HFF-Myc (cell line): ENCODE results near the gene EPDR1.

Source experiments
- DNase-seq: peaks from one replicate; pipeline ENCODE4 v3.0.0-alpha.2; 2011; ENCODE audit warnings: low read depth; ENCODE audit errors: extremely low read depth
- H3K4me3 ChIP-seq: replicated peaks from 2 replicates; pipeline ENCODE4 v1.5.1; 2011; ENCODE audit warnings: low read depth, mild to moderate bottlenecking, control low read depth, low read length
- TF ChIP-seq, protein P1 (sequence below): IDR thresholded peaks from 2 replicates; pipeline ENCODE4 v1.5.1; 2012; ENCODE audit warnings: mild to moderate bottlenecking, low read depth, low read length, control low read depth; ENCODE audit errors: missing control alignments

EPDR1 gene

DNA sequence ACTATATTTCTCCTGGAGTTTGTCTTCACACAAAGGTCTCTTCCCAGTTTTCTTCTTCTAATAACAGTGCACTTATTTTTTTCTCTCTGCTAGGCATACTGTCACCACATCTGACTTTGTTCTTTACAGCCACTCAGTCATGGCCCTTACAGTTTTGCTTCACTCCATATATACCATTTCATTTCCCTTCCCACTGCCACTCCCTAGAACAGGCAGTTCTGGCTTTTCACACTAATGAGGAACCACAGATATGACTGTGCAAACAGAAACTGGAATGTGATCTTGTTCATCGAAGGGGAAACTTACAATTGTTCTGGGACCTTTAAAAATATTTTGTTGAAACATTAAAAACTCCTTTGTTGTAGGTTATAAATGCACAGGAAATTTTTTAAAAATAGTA lies 67.3 kb downstream of the EPDR1 start:
- TF ChIP-seq, protein P1, sequence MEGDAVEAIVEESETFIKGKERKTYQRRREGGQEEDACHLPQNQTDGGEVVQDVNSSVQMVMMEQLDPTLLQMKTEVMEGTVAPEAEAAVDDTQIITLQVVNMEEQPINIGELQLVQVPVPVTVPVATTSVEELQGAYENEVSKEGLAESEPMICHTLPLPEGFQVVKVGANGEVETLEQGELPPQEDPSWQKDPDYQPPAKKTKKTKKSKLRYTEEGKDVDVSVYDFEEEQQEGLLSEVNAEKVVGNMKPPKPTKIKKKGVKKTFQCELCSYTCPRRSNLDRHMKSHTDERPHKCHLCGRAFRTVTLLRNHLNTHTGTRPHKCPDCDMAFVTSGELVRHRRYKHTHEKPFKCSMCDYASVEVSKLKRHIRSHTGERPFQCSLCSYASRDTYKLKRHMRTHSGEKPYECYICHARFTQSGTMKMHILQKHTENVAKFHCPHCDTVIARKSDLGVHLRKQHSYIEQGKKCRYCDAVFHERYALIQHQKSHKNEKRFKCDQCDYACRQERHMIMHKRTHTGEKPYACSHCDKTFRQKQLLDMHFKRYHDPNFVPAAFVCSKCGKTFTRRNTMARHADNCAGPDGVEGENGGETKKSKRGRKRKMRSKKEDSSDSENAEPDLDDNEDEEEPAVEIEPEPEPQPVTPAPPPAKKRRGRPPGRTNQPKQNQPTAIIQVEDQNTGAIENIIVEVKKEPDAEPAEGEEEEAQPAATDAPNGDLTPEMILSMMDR, result no peak
- DNase-seq, result no peak
- no peak overlapping the region for H3K4me3 ChIP-seq

DNA sequence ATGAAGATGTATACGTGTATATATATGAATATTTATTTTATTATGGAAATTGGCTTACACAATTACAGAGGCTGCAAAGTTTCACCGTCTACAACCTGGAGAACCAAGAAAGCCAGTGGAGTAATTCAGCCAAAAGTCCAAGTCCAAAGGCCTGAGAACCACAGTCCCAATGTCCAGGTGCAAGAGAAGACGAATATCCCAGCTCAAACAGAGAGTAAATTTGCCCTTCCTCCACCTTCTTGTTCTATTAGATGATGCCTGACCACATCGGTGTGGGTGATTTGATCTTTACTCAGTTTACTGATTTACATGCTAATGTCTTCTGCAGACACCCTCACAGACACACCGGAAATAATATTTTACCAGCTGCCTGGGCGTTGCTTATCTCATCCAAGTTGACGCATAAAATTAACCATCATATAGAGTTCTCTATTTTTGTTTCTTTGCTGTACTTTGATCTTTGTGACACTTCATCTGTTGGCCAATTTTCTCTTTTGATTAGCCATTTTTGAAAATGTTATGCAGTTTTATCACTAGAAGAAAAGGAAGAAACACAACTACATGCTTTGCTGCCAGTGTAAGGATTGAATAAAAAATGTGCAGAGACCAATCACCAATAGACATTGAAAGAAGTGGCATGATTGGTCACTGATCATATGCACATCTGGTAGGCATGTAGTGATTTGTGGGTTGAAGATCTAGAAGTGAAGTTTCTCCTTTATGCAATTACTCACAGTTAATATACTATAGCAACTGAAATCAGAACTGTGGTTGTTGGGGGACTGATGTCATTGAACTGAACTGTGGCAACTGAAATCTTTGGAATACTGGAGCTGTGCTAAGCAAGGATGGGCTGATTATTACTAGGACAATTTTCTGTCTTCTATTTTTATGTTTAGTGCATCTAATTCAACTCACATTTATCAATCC lies 68.5 kb downstream of the EPDR1 start:
- TF ChIP-seq, protein P1, result no peak
- no peak for DNase-seq
- no peak overlapping the region for H3K4me3 ChIP-seq

DNA sequence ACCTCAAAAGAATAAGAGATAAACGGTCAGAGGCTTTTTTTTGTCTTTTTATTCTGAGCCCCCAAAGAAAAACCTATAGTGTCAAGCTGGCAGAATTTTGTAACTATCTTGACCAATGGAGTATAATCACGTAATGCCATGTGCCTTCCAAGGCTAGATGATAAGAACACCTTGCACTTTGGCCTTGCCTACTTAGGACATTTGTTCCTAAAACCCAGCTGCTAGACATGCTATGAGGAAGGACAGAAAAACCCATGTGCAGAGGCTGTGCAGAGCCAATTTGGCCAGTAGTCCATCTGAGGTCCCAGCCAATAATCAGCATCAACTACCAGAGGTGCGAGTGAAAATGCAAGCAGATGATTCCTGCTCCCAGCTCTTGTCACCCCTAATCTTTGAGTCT lies 69.9 kb downstream of the EPDR1 start:
- H3K4me3 ChIP-seq, result no peak overlapping the region
- TF ChIP-seq, protein P1, result no peak
- no peak for DNase-seq

DNA sequence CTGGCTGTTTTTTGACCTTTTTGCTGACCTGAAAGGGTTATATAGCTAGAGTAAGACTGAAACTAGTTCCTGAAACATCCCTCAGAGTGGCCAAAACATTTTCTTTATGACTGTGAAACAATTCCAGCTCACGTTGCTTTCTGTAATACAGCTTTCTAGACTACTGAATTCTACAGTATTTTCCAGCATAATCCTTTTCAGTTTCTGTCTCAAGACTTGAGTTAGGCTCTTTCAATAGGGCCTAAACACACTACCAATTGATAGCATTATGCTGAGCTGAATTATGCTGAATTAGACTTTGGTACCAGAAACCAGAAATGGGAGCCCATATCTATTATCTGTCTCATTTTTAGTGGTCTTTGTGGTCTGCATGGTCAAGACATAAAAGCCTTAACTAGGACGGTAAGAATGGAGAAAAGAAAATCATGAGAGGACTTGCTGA lies 72.6 kb downstream of the EPDR1 start:
- TF ChIP-seq, protein P1, result no peak
- H3K4me3 ChIP-seq, result no peak overlapping the region
- no peak for DNase-seq

DNA sequence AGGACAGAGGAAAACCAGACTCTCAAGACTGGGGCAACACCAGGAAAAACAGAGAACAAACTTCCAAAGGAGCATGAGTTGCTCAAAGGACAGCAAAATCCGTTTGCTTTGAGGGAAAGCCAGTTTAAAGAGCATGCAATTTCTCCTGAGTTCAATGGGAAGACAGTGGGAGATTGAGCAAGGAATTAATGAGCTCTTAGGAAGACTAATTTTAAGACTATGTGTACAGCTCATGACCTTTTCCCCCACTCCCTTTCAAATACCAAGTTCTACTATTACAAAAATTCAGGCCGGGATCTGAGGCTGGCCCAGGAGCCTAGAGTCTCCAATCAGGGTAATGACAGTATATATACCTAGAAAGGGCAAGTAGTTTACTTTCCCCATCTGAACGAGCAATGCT lies 79.2 kb downstream of the EPDR1 start:
- TF ChIP-seq, protein P1, result no peak
- no peak for DNase-seq
- no peak overlapping the region for H3K4me3 ChIP-seq

DNA sequence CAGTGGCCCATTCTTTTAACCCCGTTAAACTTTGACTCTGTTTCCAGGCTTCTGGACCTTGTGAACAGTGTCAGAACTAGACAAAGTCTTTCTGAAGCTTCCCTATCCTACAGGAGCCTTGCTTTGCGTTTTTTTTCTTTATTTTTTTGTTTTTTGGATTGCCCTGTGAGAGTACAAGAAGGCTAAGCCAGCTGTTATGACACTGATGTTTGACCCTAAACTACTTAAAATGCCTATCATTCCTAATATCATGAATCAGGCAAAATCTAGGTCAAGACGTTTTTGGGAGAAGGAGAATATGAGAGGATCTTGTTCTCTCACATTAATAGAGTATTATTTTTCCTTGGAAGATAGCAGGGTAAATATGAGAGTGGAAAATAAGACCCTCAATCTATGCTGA lies 79.8 kb downstream of the EPDR1 start:
- no peak for DNase-seq
- H3K4me3 ChIP-seq, result no peak overlapping the region
- TF ChIP-seq, protein P1, result no peak
